GM23338 (cell line): ENCODE measurements around the gene FAAP100. TPM values are rescaled to one million over a fixed set of nuclear protein-coding genes. Genes with fewer than 3 reads are reported as not detected.

Experiments used
- ATAC-seq: fragments of 200-7000 bp; cut with Tn5 transposase; 3 replicates; pipeline ENCODE4 v1.9.1; 2020
- DNase-seq: peaks from one replicate; pipeline ENCODE4 v3.0.0-alpha.2; 2015; ENCODE audit warnings: low spot score
- H2AFZ ChIP-seq: fragments of 200-600 bp; sonication (generic); 2 replicates; pipeline ENCODE4 v1.8.0; 2016; ENCODE audit warnings: antibody characterized with exemption, mild to moderate bottlenecking, moderate library complexity
- H3F3A ChIP-seq: fragments of 200-600 bp; sonication (generic); replicated peaks from 2 replicates; pipeline ENCODE4 v1.8.0; 2017; ENCODE audit warnings: antibody characterized with exemption, mixed run types, low read depth
- H3K27ac ChIP-seq: fragments of 200-600 bp; sonication (generic); 2 replicates; pipeline ENCODE4 v1.6.1; 2016; ENCODE audit warnings: low read depth
- H3K27me3 ChIP-seq: fragments of 200-600 bp; sonication (generic); 2 replicates; pipeline ENCODE4 v1.8.0; 2016; ENCODE audit warnings: mild to moderate bottlenecking, mixed run types, moderate library complexity; ENCODE audit not compliant: insufficient read depth
- H3K36me3 ChIP-seq: fragments of 200-600 bp; sonication (generic); 2 replicates; pipeline ENCODE4 v1.8.0; 2016; ENCODE audit warnings: mild to moderate bottlenecking; ENCODE audit not compliant: insufficient read depth
- H3K4me1 ChIP-seq: fragments of 200-600 bp; sonication (generic); 2 replicates; pipeline ENCODE4 v1.8.0; 2016; ENCODE audit warnings: mild to moderate bottlenecking, moderate library complexity; ENCODE audit not compliant: insufficient read depth
- H3K4me2 ChIP-seq: fragments of 200-600 bp; sonication (generic); 2 replicates; pipeline ENCODE4 v1.7.1; 2017; ENCODE audit warnings: mixed run types
- H3K4me3 ChIP-seq: fragments of 200-600 bp; sonication (generic); 2 replicates; pipeline ENCODE4 v1.6.1; 2016; ENCODE audit warnings: mixed run types
- H3K79me2 ChIP-seq: fragments of 200-600 bp; sonication (generic); replicated peaks from 2 replicates; pipeline ENCODE4 v1.8.0; 2017; ENCODE audit warnings: mild to moderate bottlenecking; ENCODE audit not compliant: insufficient read depth
- H3K9me2 ChIP-seq: fragments of 200-600 bp; sonication (generic); 2 replicates; pipeline ENCODE4 v1.8.0; 2017; ENCODE audit not compliant: insufficient read depth
- H4K20me1 ChIP-seq: fragments of 200-600 bp; sonication (generic); replicated peaks from 2 replicates; pipeline ENCODE4 v1.8.0; 2017; ENCODE audit warnings: mild to moderate bottlenecking; ENCODE audit not compliant: insufficient read depth
- H3K27ac Mint-ChIP-seq: 2 replicates; pipeline ENCODE4 v1.8.0; 2020; ENCODE audit warnings: inconsistent platforms, mild to moderate bottlenecking, moderate library complexity, mixed read lengths
- H3K27me3 Mint-ChIP-seq: 3 replicates; pipeline ENCODE4 v1.8.0; 2022; ENCODE audit warnings: low read depth, mild to moderate bottlenecking, moderate library complexity, mixed read lengths, inconsistent platforms; ENCODE audit not compliant: insufficient read depth, poor library complexity
- H3K36me3 Mint-ChIP-seq: 3 replicates; pipeline ENCODE4 v1.8.0; 2021; ENCODE audit warnings: low read depth, mild to moderate bottlenecking, inconsistent platforms, moderate library complexity, mixed read lengths
- H3K4me1 Mint-ChIP-seq: 3 replicates; pipeline ENCODE4 v1.8.0; 2020; ENCODE audit warnings: mild to moderate bottlenecking, inconsistent platforms, mixed read lengths
- H3K4me3 Mint-ChIP-seq: 3 replicates; pipeline ENCODE4 v1.8.0; 2021; ENCODE audit warnings: moderate library complexity, mild to moderate bottlenecking, inconsistent platforms, mixed read lengths
- H3K9me3 Mint-ChIP-seq: 3 replicates; pipeline ENCODE4 v1.8.0; 2020; ENCODE audit warnings: moderate library complexity, mild to moderate bottlenecking, inconsistent platforms, mixed read lengths
- CREB1 ChIP-seq: fragments of 250-450 bp; sonication (Bioruptor Pico); IDR thresholded peaks from 2 replicates; pipeline ENCODE4 v1.5.0; 2020; ENCODE audit warnings: low read depth, mild to moderate bottlenecking, moderate library complexity
- ETS1 ChIP-seq: IDR thresholded peaks from 2 replicates; pipeline ENCODE4 v1.6.1; 2016; ENCODE audit warnings: antibody characterized with exemption
- EZH2 ChIP-seq: fragments of 200-600 bp; sonication (generic); IDR thresholded peaks from one replicate; pipeline ENCODE4 v1.8.0; 2017; ENCODE audit warnings: antibody characterized with exemption, mild to moderate bottlenecking, low read depth; ENCODE audit not compliant: unreplicated experiment
- EZH2phosphoT487 ChIP-seq: fragments of 200-600 bp; sonication (generic); IDR thresholded peaks from one replicate; pipeline ENCODE4 v1.8.1; 2018; ENCODE audit warnings: antibody characterized with exemption; ENCODE audit not compliant: unreplicated experiment
- JUNB ChIP-seq: IDR thresholded peaks from one replicate; pipeline ENCODE4 v1.6.1; 2016; ENCODE audit warnings: antibody characterized with exemption; ENCODE audit not compliant: unreplicated experiment
- NANOG ChIP-seq: IDR thresholded peaks from 2 replicates; pipeline ENCODE4 v1.6.1; 2016; ENCODE audit warnings: antibody characterized with exemption, borderline replicate concordance
- POLR2AphosphoS5 ChIP-seq: IDR thresholded peaks from 2 replicates; pipeline ENCODE4 v1.6.1; 2016; ENCODE audit warnings: antibody characterized with exemption, low read depth
- REST ChIP-seq: IDR thresholded peaks from one replicate; pipeline ENCODE4 v1.6.1; 2018; ENCODE audit warnings: antibody characterized with exemption; ENCODE audit not compliant: unreplicated experiment
- STAT1 ChIP-seq: IDR thresholded peaks from one replicate; pipeline ENCODE4 v1.6.1; 2016; ENCODE audit warnings: antibody characterized with exemption; ENCODE audit not compliant: unreplicated experiment
- ZNF114 ChIP-seq: fragments of 250-450 bp; sonication (Bioruptor Pico); IDR thresholded peaks from 2 replicates; pipeline ENCODE4 v1.5.0; 2020; ENCODE audit warnings: mild to moderate bottlenecking, moderate library complexity
- ZNF331 ChIP-seq: fragments of 250-450 bp; sonication (Bioruptor Pico); IDR thresholded peaks from 2 replicates; pipeline ENCODE4 v1.5.0; 2020; ENCODE audit warnings: low read depth, mild to moderate bottlenecking, moderate library complexity
- polyA plus RNA-seq: library from polyadenylated mRNA; unstranded; fragments of >200 nt; fragmentation: Nextera tagmentation; extraction: Ambion mirVana; gene quantifications from 2 replicates; pipeline ENCODE4 v1.2.1, GENCODE V29; 2016
- total RNA-seq: library from RNA; depleted of rRNA; stranded (reverse); fragments of >200 nt; shearing (Covaris generic); gene quantifications from 2 replicates; pipeline ENCODE4 v1.2.3, GENCODE V29; 2014
- TF ChIP-seq, protein P1 (sequence below): fragments of 250-450 bp; sonication (Bioruptor Pico); IDR thresholded peaks from 2 replicates; pipeline ENCODE4 v1.5.0; 2020; ENCODE audit warnings: mild to moderate bottlenecking, moderate library complexity
- TF ChIP-seq, protein P2 (sequence below), 2 experiments: fragments of 200-600 bp in 1 of 2; sonication (generic) in 1 of 2; conservative IDR thresholded peaks; 2 replicates each; pipeline versions ENCODE4 v1.5.1 to v1.6.1; 2016 to 2017; ENCODE audit warnings: antibody characterized with exemption in 2 of 2, low read depth in 2 of 2, mild to moderate bottlenecking in 2 of 2, moderate library complexity in 1 of 2

Gene FAAP100
- total and polyA plus RNA-seq, 2 experiments from 2014 or later = 16.0 to 50.5 TPM

GRCh38 chr17:81491181-81491581 lies 61.0 kb downstream of the FAAP100 start:
- H3K27me3 Mint-ChIP-seq = peaks cover 41% of the 10 kb centered on the region
- no peaks in the 10 kb centered on the region for H3K36me3 ChIP-seq
- no peaks in the 10 kb centered on the region for H4K20me1 ChIP-seq
- no peak overlapping the region for H3K4me2 ChIP-seq
- peaks cover 32% of the 10 kb centered on the region for H3K4me1 ChIP-seq
- H3F3A ChIP-seq = peaks cover 4% of the 10 kb centered on the region
- H3K36me3 Mint-ChIP-seq = no peaks in the 10 kb centered on the region
- DNase-seq (no peak), ATAC-seq (no peak)
- H3K9me3 Mint-ChIP-seq = no peaks in the 10 kb centered on the region
- H3K27ac Mint-ChIP-seq = no peak overlapping the region
- H3K4me3 Mint-ChIP-seq = no peak overlapping the region
- H3K4me1 Mint-ChIP-seq = peaks cover 29% of the 10 kb centered on the region
- no peak for TF ChIP-seq CREB1 (CRISPR knock-in tag)
- TF ChIP-seq STAT1 = no peak
- TF ChIP-seq REST = no peak
- TF ChIP-seq JUNB = no peak
- no peak for TF ChIP-seq EZH2phosphoT487
- TF ChIP-seq, protein P1, sequence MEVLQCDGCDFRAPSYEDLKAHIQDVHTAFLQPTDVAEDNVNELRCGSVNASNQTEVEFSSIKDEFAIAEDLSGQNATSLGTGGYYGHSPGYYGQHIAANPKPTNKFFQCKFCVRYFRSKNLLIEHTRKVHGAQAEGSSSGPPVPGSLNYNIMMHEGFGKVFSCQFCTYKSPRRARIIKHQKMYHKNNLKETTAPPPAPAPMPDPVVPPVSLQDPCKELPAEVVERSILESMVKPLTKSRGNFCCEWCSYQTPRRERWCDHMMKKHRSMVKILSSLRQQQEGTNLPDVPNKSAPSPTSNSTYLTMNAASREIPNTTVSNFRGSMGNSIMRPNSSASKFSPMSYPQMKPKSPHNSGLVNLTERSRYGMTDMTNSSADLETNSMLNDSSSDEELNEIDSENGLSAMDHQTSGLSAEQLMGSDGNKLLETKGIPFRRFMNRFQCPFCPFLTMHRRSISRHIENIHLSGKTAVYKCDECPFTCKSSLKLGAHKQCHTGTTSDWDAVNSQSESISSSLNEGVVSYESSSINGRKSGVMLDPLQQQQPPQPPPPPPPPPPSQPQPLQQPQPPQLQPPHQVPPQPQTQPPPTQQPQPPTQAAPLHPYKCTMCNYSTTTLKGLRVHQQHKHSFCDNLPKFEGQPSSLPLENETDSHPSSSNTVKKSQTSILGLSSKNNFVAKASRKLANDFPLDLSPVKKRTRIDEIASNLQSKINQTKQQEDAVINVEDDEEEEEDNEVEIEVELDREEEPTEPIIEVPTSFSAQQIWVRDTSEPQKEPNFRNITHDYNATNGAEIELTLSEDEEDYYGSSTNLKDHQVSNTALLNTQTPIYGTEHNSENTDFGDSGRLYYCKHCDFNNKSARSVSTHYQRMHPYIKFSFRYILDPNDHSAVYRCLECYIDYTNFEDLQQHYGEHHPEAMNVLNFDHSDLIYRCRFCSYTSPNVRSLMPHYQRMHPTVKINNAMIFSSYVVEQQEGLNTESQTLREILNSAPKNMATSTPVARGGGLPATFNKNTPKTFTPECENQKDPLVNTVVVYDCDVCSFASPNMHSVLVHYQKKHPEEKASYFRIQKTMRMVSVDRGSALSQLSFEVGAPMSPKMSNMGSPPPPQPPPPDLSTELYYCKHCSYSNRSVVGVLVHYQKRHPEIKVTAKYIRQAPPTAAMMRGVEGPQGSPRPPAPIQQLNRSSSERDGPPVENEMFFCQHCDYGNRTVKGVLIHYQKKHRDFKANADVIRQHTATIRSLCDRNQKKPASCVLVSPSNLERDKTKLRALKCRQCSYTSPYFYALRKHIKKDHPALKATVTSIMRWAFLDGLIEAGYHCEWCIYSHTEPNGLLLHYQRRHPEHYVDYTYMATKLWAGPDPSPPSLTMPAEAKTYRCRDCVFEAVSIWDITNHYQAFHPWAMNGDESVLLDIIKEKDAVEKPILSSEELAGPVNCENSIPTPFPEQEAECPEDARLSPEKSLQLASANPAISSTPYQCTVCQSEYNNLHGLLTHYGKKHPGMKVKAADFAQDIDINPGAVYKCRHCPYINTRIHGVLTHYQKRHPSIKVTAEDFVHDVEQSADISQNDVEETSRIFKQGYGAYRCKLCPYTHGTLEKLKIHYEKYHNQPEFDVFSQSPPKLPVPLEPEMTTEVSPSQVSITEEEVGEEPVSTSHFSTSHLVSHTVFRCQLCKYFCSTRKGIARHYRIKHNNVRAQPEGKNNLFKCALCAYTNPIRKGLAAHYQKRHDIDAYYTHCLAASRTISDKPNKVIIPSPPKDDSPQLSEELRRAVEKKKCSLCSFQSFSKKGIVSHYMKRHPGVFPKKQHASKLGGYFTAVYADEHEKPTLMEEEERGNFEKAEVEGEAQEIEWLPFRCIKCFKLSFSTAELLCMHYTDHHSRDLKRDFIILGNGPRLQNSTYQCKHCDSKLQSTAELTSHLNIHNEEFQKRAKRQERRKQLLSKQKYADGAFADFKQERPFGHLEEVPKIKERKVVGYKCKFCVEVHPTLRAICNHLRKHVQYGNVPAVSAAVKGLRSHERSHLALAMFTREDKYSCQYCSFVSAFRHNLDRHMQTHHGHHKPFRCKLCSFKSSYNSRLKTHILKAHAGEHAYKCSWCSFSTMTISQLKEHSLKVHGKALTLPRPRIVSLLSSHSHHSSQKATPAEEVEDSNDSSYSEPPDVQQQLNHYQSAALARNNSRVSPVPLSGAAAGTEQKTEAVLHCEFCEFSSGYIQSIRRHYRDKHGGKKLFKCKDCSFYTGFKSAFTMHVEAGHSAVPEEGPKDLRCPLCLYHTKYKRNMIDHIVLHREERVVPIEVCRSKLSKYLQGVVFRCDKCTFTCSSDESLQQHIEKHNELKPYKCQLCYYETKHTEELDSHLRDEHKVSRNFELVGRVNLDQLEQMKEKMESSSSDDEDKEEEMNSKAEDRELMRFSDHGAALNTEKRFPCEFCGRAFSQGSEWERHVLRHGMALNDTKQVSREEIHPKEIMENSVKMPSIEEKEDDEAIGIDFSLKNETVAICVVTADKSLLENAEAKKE = no peak
- TF ChIP-seq POLR2AphosphoS5 = no peak
- TF ChIP-seq EZH2 = no peak
- no peak for TF ChIP-seq ETS1
- no peak for TF ChIP-seq NANOG
- TF ChIP-seq ZNF114 = no peak
- TF ChIP-seq, protein P2, sequence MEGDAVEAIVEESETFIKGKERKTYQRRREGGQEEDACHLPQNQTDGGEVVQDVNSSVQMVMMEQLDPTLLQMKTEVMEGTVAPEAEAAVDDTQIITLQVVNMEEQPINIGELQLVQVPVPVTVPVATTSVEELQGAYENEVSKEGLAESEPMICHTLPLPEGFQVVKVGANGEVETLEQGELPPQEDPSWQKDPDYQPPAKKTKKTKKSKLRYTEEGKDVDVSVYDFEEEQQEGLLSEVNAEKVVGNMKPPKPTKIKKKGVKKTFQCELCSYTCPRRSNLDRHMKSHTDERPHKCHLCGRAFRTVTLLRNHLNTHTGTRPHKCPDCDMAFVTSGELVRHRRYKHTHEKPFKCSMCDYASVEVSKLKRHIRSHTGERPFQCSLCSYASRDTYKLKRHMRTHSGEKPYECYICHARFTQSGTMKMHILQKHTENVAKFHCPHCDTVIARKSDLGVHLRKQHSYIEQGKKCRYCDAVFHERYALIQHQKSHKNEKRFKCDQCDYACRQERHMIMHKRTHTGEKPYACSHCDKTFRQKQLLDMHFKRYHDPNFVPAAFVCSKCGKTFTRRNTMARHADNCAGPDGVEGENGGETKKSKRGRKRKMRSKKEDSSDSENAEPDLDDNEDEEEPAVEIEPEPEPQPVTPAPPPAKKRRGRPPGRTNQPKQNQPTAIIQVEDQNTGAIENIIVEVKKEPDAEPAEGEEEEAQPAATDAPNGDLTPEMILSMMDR (conservative IDR thresholded peaks at IDR 0.05; ENCODE audit: low read depth in 2 of 2) = no peak
- TF ChIP-seq ZNF331 (CRISPR knock-in tag) = no peak
- no peak overlapping the region for H3K4me3 ChIP-seq
- no peaks in the 10 kb centered on the region for H3K9me2 ChIP-seq
- H3K27ac ChIP-seq = no peak overlapping the region
- H3K79me2 ChIP-seq = no peaks in the 10 kb centered on the region
- peaks cover 15% of the 10 kb centered on the region for H3K27me3 ChIP-seq
- no peak overlapping the region for H2AFZ ChIP-seq
